ENCODE measurements around the gene MSRB2. TPM values are rescaled to one million over a fixed set of nuclear protein-coding genes. Genes with fewer than 3 reads are reported as not detected.

Gene MSRB2
- total and polyA plus RNA-seq, 12 donors = 57.1 to 230 (median 175) TPM

- H3K27ac ChIP-seq = no peak overlapping the region
- no peaks in the 10 kb centered on the region for H3K27me3 ChIP-seq
- no peak for TF ChIP-seq CTCF (IDR thresholded peaks at IDR 0.05)
- no peak overlapping the region for H3K4me3 ChIP-seq
- no peaks in the 10 kb centered on the region for H3K9me3 ChIP-seq
- 89 to 90% methylated on average over 13 of the region's 13 CpGs for WGBS, 2 donors
- peaks cover 0 to 100% (median 39%) of the 10 kb centered on the region in 9 donors for H3K36me3 ChIP-seq
- H3K4me1 ChIP-seq = peaks cover 0 to 8% (median 0%) of the 10 kb centered on the region in 9 donors
- ATAC-seq (no peak), DNase-seq (no peak)
- intact Hi-C loops (cut with DNase I) = no loop called here
Measured at GRCh38 chr10:23110722-23111516, 15.5 kb downstream of the MSRB2 start.

GRCh38 chr10:23111517-23112286 lies 16.3 kb downstream of the MSRB2 start:
- Histone ChIP-seq H3K27ac (no peak overlapping the region), H3K9me3 (no peaks in the 10 kb centered on the region), H3K27me3 (no peaks in the 10 kb centered on the region), H3K4me3 (no peak overlapping the region), H3K36me3 (peaks cover 0 to 100% (median 33%) of the 10 kb centered on the region in 9 donors), H3K4me1 (peaks cover 0 to 10% (median 6%) of the 10 kb centered on the region in 9 donors)
- intact Hi-C loops (cut with DNase I) = no loop called here
- TF ChIP-seq CTCF (IDR thresholded peaks at IDR 0.05) = no peak
- DNase-seq = no peak
- ATAC-seq = no peak
- whole genome bisulfite sequencing, 2 donors = 86 to 91% methylated on average over 2 of the region's 2 CpGs

GRCh38 chr10:23114228-23114850 lies 19.0 kb downstream of the MSRB2 start:
- no peak for TF ChIP-seq CTCF (IDR thresholded peaks at IDR 0.05)
- Histone ChIP-seq H3K9me3 (no peaks in the 10 kb centered on the region), H3K27ac (no peak overlapping the region), H3K36me3 (peaks cover 0 to 100% (median 33%) of the 10 kb centered on the region in 9 donors), H3K27me3 (no peaks in the 10 kb centered on the region), H3K4me3 (no peak overlapping the region), H3K4me1 (peaks cover 0 to 15% (median 6%) of the 10 kb centered on the region in 9 donors)
- no peak for DNase-seq
- intact Hi-C loops (cut with DNase I) = no loop called here
- 96 to 99% methylated on average over 7 of the region's 7 CpGs for WGBS, 2 donors
- no peak for ATAC-seq

GRCh38 chr10:23116486-23117205 lies 21.3 kb downstream of the MSRB2 start:
- DNase-seq = no peak
- intact Hi-C loops (cut with DNase I) = no loop called here
- TF ChIP-seq CTCF (IDR thresholded peaks at IDR 0.05) = no peak
- Histone ChIP-seq H3K9me3 (no peaks in the 10 kb centered on the region), H3K27me3 (no peaks in the 10 kb centered on the region), H3K4me3 (no peak overlapping the region), H3K4me1 (peaks cover 0 to 15% (median 6%) of the 10 kb centered on the region in 9 donors), H3K36me3 (peaks cover 0 to 100% (median 46%) of the 10 kb centered on the region in 9 donors), H3K27ac (no peak overlapping the region)
- 75 to 84% methylated on average over 4 of the region's 4 CpGs for WGBS, 2 donors
- ATAC-seq = no peak

All from heart right ventricle (tissue), 16 donors.